Chondrocyte (in vitro differentiated cells): Measurements from ENCODE around the gene PRMT2. TPM values are rescaled to one million over a fixed set of nuclear protein-coding genes. Genes with fewer than 3 reads are reported as not detected.

ENCODE experiments used
- DNase-seq: peaks from one replicate; pipeline ENCODE4 v3.0.0; 2021; ENCODE audit warnings: mixed read lengths, low spot score
- H3K27ac Mint-ChIP-seq: one replicate; pipeline ENCODE4 v1.8.0; 2021; ENCODE audit warnings: mild to moderate bottlenecking, moderate library complexity, mixed read lengths; ENCODE audit not compliant: unreplicated experiment
- H3K27me3 Mint-ChIP-seq: 2 replicates; pipeline ENCODE4 v1.8.0; 2021; ENCODE audit warnings: low read depth, mixed read lengths
- H3K36me3 Mint-ChIP-seq: 2 replicates; pipeline ENCODE4 v1.8.0; 2021; ENCODE audit warnings: low read depth, mixed read lengths
- H3K4me1 Mint-ChIP-seq: 2 replicates; pipeline ENCODE4 v1.8.0; 2021; ENCODE audit warnings: low read depth, mild to moderate bottlenecking, mixed read lengths
- H3K4me3 Mint-ChIP-seq: one replicate; pipeline ENCODE4 v1.8.0; 2021; ENCODE audit warnings: mild to moderate bottlenecking, moderate library complexity, mixed read lengths; ENCODE audit not compliant: unreplicated experiment
- H3K9me3 Mint-ChIP-seq: 2 replicates; pipeline ENCODE4 v1.8.0; 2021; ENCODE audit warnings: low read depth, mixed read lengths
- CTCF ChIP-seq: fragments of 200-600 bp; sonication (generic); IDR thresholded peaks from 2 replicates; pipeline ENCODE4 v1.5.0; 2021; ENCODE audit warnings: antibody characterized with exemption, mild to moderate bottlenecking, moderate library complexity
- total RNA-seq: library from RNA; stranded (reverse); gene quantifications from 3 replicates; pipeline ENCODE4 v1.2.1, GENCODE V29; 2021

Gene PRMT2
- total RNA-seq, 1 donor from 2014 or later = 128 TPM

GRCh38 chr21:46649356-46649755 is 13.9 kb downstream of the PRMT2 start:
- H3K27me3 Mint-ChIP-seq = no peaks in the 10 kb centered on the region
- no peak for TF ChIP-seq CTCF
- peaks cover 73% of the 10 kb centered on the region for H3K36me3 Mint-ChIP-seq

GRCh38 chr21:46650476-46651098 is 15.1 kb downstream of the PRMT2 start:
- no peaks in the 10 kb centered on the region for H3K27me3 Mint-ChIP-seq

More at GRCh38 chr21:46649356-46649755, 13.9 kb downstream of the PRMT2 start:
- Mint-ChIP-seq H3K9me3 (peaks cover 2% of the 10 kb centered on the region), H3K4me3 (no peak overlapping the region), H3K4me1 (no peaks in the 10 kb centered on the region), H3K27ac (no peak overlapping the region)
- DNase-seq = no peak

GRCh38 chr21:46651121-46651520 is 15.6 kb downstream of the PRMT2 start:
- H3K27me3 Mint-ChIP-seq = no peaks in the 10 kb centered on the region
- H3K4me3 Mint-ChIP-seq = no peak overlapping the region
- peak overlapping the region; percentile 57 for H3K27ac Mint-ChIP-seq
- peaks cover 76% of the 10 kb centered on the region for H3K36me3 Mint-ChIP-seq
- peaks cover 16% of the 10 kb centered on the region for H3K9me3 Mint-ChIP-seq
- TF ChIP-seq CTCF = no peak
- DNase-seq = no peak
- no peaks in the 10 kb centered on the region for H3K4me1 Mint-ChIP-seq

More at GRCh38 chr21:46650476-46651098, 15.1 kb downstream of the PRMT2 start:
- Mint-ChIP-seq H3K9me3 (peaks cover 11% of the 10 kb centered on the region), H3K27ac (peak overlapping the region; percentile 57), H3K4me3 (no peak overlapping the region), H3K4me1 (no peaks in the 10 kb centered on the region), H3K36me3 (peaks cover 75% of the 10 kb centered on the region)
- no peak for DNase-seq
- no peak for TF ChIP-seq CTCF

- no peak overlapping the region for H3K27ac Mint-ChIP-seq
- no peak overlapping the region for H3K4me3 Mint-ChIP-seq
- no peak for TF ChIP-seq CTCF
- DNase-seq = no peak
- peaks cover 19% of the 10 kb centered on the region for H3K9me3 Mint-ChIP-seq
- H3K27me3 Mint-ChIP-seq = no peaks in the 10 kb centered on the region
- no peaks in the 10 kb centered on the region for H3K4me1 Mint-ChIP-seq
- peaks cover 68% of the 10 kb centered on the region for H3K36me3 Mint-ChIP-seq
These were observed 19.8 kb downstream of the PRMT2 start for GRCh38 chr21:46655230-46655629.

GRCh38 chr21:46656820-46657219 is 21.3 kb downstream of the PRMT2 start:
- TF ChIP-seq CTCF = no peak
- peaks cover 6% of the 10 kb centered on the region for H3K4me1 Mint-ChIP-seq
- peaks cover 57% of the 10 kb centered on the region for H3K36me3 Mint-ChIP-seq

More at GRCh38 chr21:46656820-46657219, 21.3 kb downstream of the PRMT2 start:
- H3K4me3 Mint-ChIP-seq = no peak overlapping the region
- no peak overlapping the region for H3K27ac Mint-ChIP-seq
- no peak for DNase-seq
- peaks cover 19% of the 10 kb centered on the region for H3K9me3 Mint-ChIP-seq
- H3K27me3 Mint-ChIP-seq = no peaks in the 10 kb centered on the region
